SK-N-SH treated with all-trans-retinoic acid at 6 μM for 48 hours (cell line): Measurements from ENCODE around the gene RAF1.

Source experiments
- CSDC2 ChIP-seq: fragments of 250-450 bp; sonication (Bioruptor Pico); IDR thresholded peaks from 2 replicates; pipeline ENCODE4 v1.5.0; 2020; ENCODE audit warnings: mild to moderate bottlenecking, moderate library complexity
- GLIS3 ChIP-seq: fragments of 250-450 bp; sonication (Bioruptor Pico); IDR thresholded peaks from 2 replicates; pipeline ENCODE4 v1.5.0; 2020; ENCODE audit warnings: mild to moderate bottlenecking, moderate library complexity
- ISL1 ChIP-seq: fragments of 250-450 bp; sonication (Bioruptor Pico); IDR thresholded peaks from 2 replicates; pipeline ENCODE4 v2.1.2; 2022; ENCODE audit warnings: mild to moderate bottlenecking, moderate library complexity
- PPARA ChIP-seq: fragments of 250-450 bp; sonication (Bioruptor Pico); IDR thresholded peaks from 2 replicates; pipeline ENCODE4 v1.5.0; 2020; ENCODE audit warnings: mild to moderate bottlenecking, borderline replicate concordance
- RARB ChIP-seq: fragments of 250-450 bp; sonication (Bioruptor Pico); IDR thresholded peaks from 2 replicates; pipeline ENCODE4 v1.8.0; 2021; ENCODE audit warnings: mild to moderate bottlenecking, moderate library complexity
- TCF4 ChIP-seq: fragments of 250-450 bp; sonication (Bioruptor Pico); IDR thresholded peaks from 2 replicates; pipeline ENCODE4 v1.8.0; 2021; ENCODE audit warnings: mild to moderate bottlenecking, moderate library complexity, borderline replicate concordance
- ZFP3 ChIP-seq: fragments of 250-450 bp; sonication (Bioruptor Pico); IDR thresholded peaks from 2 replicates; pipeline ENCODE4 v1.5.0; 2020; ENCODE audit warnings: mild to moderate bottlenecking, moderate library complexity
- ZFP30 ChIP-seq: fragments of 450-650 bp; formaldehyde crosslinking; IDR thresholded peaks from 2 replicates; pipeline ENCODE4 v1.5.0; 2022; ENCODE audit warnings: mild to moderate bottlenecking, moderate library complexity
- ZNF565 ChIP-seq: fragments of 450-650 bp; formaldehyde crosslinking; conservative IDR thresholded peaks from 2 replicates; pipeline ENCODE4 v1.5.0; 2020; ENCODE audit warnings: low read depth, mild to moderate bottlenecking, moderate library complexity
- ZNF70 ChIP-seq: fragments of 450-650 bp; formaldehyde crosslinking; IDR thresholded peaks from 2 replicates; pipeline ENCODE4 v1.5.0; 2020; ENCODE audit warnings: mild to moderate bottlenecking, moderate library complexity
- TF ChIP-seq, protein P1 (sequence below): fragments of 250-450 bp; sonication (Bioruptor Pico); IDR thresholded peaks from 2 replicates; pipeline ENCODE4 v1.8.0; 2020; ENCODE audit warnings: mild to moderate bottlenecking, moderate library complexity, borderline replicate concordance
- TF ChIP-seq, protein P2 (sequence below): fragments of 250-450 bp; sonication (Bioruptor Pico); IDR thresholded peaks from 2 replicates; pipeline ENCODE4 v1.5.0; 2020; ENCODE audit warnings: mild to moderate bottlenecking, moderate library complexity

DNA sequence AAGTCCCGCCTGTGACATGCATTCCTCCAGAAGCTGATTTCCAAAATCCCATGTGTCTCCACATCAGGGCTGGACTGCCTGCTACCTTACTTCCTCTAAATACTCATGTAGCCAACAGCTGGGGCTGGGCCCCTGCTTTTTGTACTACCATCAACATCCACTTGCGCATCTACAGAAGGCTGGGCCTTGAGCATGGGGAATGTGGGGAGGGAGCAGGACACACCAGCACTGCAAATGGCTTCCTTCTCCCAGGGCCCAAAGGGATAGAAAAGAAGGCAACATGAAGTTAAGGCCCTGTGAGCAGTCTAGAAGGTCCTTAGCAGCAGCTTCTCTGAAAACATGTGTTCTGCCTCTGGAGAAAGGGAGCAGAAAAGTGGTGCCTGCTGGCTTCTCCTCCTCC, 79.8 kb downstream of the RAF1 start:
- no peak for TF ChIP-seq ZNF565
- TF ChIP-seq CSDC2 (CRISPR knock-in tag): no peak
- TF ChIP-seq ISL1 (CRISPR knock-in tag): no peak
- TF ChIP-seq ZFP3 (CRISPR knock-in tag): no peak
- no peak for TF ChIP-seq ZFP30
- TF ChIP-seq RARB (CRISPR knock-in tag): no peak
- TF ChIP-seq, protein P1, sequence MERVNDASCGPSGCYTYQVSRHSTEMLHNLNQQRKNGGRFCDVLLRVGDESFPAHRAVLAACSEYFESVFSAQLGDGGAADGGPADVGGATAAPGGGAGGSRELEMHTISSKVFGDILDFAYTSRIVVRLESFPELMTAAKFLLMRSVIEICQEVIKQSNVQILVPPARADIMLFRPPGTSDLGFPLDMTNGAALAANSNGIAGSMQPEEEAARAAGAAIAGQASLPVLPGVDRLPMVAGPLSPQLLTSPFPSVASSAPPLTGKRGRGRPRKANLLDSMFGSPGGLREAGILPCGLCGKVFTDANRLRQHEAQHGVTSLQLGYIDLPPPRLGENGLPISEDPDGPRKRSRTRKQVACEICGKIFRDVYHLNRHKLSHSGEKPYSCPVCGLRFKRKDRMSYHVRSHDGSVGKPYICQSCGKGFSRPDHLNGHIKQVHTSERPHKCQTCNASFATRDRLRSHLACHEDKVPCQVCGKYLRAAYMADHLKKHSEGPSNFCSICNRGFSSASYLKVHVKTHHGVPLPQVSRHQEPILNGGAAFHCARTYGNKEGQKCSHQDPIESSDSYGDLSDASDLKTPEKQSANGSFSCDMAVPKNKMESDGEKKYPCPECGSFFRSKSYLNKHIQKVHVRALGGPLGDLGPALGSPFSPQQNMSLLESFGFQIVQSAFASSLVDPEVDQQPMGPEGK (CRISPR knock-in tag): no peak
- TF ChIP-seq GLIS3 (CRISPR knock-in tag): no peak
- TF ChIP-seq PPARA (CRISPR knock-in tag): no peak
- TF ChIP-seq, protein P2, sequence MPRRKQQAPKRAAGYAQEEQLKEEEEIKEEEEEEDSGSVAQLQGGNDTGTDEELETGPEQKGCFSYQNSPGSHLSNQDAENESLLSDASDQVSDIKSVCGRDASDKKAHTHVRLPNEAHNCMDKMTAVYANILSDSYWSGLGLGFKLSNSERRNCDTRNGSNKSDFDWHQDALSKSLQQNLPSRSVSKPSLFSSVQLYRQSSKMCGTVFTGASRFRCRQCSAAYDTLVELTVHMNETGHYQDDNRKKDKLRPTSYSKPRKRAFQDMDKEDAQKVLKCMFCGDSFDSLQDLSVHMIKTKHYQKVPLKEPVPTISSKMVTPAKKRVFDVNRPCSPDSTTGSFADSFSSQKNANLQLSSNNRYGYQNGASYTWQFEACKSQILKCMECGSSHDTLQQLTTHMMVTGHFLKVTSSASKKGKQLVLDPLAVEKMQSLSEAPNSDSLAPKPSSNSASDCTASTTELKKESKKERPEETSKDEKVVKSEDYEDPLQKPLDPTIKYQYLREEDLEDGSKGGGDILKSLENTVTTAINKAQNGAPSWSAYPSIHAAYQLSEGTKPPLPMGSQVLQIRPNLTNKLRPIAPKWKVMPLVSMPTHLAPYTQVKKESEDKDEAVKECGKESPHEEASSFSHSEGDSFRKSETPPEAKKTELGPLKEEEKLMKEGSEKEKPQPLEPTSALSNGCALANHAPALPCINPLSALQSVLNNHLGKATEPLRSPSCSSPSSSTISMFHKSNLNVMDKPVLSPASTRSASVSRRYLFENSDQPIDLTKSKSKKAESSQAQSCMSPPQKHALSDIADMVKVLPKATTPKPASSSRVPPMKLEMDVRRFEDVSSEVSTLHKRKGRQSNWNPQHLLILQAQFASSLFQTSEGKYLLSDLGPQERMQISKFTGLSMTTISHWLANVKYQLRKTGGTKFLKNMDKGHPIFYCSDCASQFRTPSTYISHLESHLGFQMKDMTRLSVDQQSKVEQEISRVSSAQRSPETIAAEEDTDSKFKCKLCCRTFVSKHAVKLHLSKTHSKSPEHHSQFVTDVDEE: no peak
- TF ChIP-seq TCF4: no peak
- TF ChIP-seq ZNF70 (CRISPR knock-in tag): no peak
